SK-N-MC (cell line): ENCODE results near the gene TMEM92.

Experiments used
- EZH2 ChIP-seq: fragments of 200-600 bp; sonication (generic); IDR thresholded peaks from one replicate; pipeline ENCODE4 v1.6.1; 2017; ENCODE audit warnings: antibody characterized with exemption
- FOXP2 ChIP-seq: optimal IDR thresholded peaks from 2 replicates; pipeline ENCODE3; 2011; ENCODE audit warnings: mild to moderate bottlenecking, moderate library complexity; ENCODE audit not compliant: insufficient read depth; ENCODE audit errors: extremely low read length, control extremely low read depth
- POLR2AphosphoS5 ChIP-seq: IDR thresholded peaks from 2 replicates; pipeline ENCODE4 v1.6.1; 2012; ENCODE audit warnings: mild to moderate bottlenecking, low read depth, low read length, borderline replicate concordance

GRCh38 chr17:50274142-50274896, at the start of gene TMEM92:
- TF ChIP-seq EZH2: no peak
- TF ChIP-seq POLR2AphosphoS5: no peak
- TF ChIP-seq FOXP2: no peak
